GM19099 (cell line): ENCODE results near the gene GPR142.

Source experiments
- POLR2A ChIP-seq: IDR thresholded peaks from 3 replicates; pipeline ENCODE4 v1.6.1; 2011; ENCODE audit warnings: low read depth; ENCODE audit not compliant: insufficient read length; ENCODE audit errors: extremely low read depth

GPR142 gene

DNA sequence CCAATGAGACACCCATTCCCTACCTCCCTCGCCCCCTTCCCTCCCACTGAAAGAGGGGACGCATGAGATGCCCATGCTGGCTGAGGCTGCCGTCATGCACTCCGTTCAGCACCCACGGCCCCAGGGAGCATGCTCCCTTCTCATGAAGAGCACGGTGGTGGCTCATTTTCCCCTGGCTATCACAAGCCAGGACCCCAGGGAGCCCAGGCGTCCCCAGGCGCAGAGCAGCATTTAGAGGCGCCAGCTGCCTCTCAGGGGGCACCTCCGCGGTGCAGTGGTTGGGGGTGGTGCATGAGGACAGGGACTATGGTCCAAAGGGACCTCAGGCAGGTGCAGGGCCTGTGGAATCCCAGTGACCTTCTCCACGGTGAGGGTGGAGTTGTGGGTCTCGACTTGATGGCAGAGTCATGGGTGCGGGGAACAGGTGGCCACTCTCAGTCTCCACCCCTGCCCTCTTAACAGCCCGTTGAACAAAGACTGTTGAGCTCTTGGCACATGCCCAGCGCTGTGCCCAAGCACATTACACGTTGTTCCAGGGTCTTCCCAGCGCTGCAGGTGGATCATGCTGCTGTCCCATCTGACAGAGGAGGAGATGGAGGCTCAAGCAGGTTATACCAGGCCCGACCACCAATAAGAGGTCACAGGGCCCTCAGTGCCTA is 27.6 kb upstream of the GPR142 start:
- no peak for TF ChIP-seq POLR2A

DNA sequence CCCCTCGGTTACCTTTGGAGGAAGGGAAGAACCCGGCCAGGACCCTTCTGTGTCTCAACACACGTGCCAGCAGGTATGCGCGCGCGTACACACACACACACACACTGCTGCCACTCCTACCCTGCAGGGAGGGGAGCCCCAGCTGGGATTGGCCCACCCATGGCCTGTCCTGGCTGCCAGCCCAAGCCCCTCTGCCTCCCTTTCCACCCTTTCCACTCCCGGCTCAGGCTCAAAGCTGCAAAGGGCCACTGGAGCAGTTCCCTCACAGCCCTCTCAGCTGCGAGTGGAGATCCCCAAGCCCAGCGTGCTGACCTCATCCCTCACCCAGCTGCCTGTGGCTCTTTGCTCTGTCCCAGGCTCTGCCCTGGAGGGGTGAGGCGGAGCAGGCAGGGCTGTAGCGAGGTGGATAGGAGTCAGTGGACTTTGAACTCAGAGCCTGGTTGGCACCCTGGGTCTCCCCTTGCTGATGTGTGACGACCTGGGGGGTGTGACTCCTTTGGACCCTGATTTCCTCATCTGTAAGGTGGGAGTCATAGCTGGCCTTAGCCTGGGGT is 26.8 kb upstream of the GPR142 start:
- no peak for TF ChIP-seq POLR2A

DNA sequence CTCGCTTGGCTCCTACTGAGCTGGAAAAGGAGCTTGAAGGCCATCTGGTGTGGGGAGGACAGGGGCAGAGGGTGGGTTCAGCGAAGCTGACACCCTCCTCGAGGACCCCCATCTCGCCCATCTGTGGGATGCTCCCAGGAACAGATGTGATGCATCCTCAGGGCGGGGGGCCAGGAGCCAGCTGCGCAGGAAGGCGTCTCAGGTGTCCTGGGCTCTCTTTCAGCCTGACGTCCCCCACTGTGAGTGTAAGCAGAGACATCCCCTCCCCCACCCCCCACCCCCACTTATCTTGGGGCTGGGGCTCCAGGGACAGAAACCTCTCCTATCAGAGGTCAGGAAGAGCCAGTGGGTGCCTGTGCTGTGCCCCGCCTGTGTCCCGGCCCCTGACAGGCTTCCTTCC is 25.1 kb upstream of the GPR142 start:
- no peak for TF ChIP-seq POLR2A

DNA sequence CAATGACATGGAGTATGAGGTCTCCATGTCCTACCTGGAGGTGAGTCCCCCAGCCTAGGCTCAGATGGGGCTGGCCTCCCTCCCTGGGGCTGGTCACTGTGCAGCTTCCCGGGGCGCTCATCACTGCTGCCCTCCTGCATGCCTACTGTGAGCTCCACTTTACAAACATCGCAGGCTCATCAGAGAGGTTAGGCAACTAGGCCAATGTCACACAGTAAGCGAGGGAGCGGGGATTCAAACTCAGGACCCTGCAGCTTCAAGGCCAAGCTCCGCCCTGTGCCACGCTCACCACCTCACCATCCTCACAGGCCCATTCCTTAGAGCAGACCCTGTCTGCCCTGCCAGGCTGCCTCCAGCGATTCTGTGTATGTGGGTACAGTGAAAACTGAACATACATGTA is 24.2 kb upstream of the GPR142 start:
- TF ChIP-seq POLR2A, result no peak

DNA sequence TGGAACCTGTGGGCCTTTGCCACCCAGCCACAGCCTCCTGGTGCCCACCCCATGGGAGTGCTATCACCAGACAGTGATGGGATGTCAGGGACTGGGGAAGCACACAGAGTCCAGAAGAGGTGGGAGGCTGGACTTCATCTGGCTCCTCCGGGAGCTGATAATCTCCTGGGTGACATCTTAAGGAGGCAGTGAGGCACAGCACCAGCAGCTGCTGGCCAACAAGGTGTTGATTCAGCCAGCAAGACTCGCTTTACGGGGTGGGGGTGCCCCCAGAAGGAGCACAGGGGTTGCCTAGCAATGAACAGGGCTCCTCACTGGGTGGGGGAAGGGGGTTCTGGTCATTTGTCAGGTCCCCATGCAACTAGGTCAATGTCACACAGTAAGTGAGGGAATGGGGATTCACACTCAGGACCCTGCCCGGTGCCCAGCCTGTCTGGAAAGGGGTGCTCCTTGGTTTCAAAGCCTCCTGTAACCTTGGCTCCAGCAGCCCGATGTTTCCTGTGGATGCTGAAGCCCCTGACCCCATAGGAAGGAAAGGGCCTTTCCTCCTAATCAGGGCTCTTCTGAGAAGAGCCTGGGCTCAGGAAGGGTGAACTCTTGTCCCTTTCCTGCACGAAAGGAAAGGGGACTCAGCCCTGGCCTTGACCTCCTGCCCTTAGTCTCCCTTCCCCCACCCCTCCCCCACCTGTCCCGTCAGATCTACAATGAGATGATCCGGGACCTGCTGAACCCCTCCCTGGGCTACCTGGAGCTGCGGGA is 23.6 kb upstream of the GPR142 start:
- no peak for TF ChIP-seq POLR2A

DNA sequence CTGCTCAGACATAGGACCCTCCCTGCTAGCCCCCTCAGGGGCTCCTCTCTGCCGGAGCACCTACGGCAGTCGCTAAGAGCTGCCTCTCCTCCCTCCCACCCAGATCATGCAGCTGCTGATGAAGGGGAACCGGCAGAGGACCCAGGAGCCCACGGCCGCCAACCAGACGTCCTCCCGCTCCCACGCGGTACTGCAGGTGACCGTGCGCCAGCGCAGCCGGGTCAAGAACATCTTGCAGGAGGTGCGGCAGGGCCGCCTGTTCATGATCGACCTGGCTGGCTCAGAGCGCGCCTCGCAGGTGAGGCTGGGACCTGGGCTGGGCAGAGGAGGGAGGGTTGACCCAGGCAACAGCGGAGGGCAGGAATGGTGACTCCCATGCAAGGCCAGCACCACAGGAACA is 22.6 kb upstream of the GPR142 start:
- TF ChIP-seq POLR2A, result no peak

DNA sequence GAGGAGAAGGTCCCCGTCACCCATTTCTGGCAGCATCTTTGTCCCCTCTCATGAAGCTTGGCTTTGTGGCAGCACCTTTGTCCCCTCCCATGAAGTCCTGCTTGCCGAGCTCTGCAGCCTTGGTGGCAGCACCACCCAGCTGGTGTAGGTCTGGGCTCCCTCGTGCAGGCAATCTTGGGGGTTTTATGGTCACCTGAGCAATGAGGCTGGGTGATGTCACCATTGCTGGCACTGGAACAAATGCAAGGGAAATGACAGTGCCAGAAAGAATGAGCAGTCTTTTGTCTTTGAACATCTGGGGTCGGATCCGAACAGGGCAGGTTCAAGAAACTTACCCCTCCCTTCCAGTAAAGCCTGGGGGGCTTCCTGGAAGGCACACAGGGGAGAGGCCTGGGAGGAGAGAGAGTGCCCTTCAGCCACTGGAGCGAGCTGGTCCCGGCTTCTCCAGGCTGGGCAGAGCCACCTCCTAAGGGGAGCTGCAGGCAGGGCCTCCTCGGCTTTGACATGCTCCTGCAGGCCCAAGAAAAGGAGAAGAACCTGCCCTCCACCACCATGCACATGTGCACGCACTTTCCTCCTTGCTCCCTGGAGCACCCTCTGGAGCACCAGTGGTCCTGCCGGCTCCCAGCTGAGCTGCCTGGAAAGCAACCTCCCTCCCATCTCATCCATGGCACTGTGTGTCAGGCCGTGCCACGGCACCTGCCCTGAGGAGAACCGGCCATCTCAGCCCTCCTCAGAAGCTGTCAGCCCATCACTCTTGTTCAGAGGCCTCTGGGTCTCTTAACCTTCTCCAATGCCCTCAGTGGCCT is 21.7 kb upstream of the GPR142 start:
- TF ChIP-seq POLR2A, result no peak

DNA sequence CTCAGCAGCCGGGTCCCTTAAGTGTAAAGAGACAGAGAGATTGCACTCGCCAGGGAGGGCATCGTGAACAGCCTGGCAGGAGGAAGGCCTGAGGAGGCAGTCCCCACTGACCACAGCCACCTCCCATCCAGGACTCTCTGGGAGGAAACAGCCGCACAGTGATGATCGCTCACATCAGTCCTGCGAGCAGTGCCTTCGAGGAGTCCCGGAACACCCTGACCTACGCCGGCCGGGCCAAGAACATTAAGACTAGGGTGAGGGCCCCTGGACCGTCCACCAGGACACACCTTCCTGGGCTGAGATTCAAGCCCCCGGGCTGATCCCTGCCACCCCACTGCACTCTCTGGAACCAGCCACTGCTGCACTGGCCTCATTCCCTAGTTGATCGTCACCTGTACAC is 19.7 kb upstream of the GPR142 start:
- TF ChIP-seq POLR2A, result no peak

DNA sequence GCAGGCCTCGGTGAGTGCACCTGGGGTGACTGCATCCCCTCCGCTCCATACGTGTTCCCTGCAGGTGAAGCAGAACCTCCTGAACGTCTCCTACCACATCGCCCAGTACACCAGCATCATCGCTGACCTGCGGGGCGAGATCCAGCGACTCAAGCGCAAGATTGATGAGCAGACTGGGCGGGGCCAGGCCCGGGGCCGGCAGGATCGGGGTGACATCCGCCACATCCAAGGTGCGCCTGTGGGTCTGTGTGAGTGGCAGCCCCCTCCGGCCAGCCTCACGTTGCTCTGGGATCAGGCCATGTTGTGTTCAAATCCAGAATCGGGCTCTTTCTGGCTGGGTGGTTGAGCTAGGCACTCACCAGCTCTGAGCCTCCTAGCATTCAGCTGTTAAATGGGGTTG is 18.2 kb upstream of the GPR142 start:
- TF ChIP-seq POLR2A, result no peak

DNA sequence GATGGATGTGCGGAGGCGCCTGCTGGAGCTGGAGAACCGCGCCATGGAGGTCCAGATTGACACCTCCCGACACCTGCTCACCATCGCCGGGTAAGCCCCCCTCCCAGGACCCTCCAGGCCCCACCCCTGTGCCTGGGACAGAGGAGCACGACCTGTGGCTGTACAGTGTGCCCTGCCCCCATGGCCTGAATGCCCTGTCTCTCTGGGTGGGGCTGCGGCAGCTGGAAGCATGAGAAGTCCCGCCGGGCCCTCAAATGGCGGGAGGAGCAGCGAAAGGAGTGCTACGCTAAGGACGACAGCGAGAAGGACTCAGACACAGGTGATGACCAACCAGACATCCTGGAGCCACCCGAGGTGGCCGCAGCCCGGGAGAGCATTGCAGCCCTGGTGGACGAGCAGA is 16.8 kb upstream of the GPR142 start:
- TF ChIP-seq POLR2A, result no peak

DNA sequence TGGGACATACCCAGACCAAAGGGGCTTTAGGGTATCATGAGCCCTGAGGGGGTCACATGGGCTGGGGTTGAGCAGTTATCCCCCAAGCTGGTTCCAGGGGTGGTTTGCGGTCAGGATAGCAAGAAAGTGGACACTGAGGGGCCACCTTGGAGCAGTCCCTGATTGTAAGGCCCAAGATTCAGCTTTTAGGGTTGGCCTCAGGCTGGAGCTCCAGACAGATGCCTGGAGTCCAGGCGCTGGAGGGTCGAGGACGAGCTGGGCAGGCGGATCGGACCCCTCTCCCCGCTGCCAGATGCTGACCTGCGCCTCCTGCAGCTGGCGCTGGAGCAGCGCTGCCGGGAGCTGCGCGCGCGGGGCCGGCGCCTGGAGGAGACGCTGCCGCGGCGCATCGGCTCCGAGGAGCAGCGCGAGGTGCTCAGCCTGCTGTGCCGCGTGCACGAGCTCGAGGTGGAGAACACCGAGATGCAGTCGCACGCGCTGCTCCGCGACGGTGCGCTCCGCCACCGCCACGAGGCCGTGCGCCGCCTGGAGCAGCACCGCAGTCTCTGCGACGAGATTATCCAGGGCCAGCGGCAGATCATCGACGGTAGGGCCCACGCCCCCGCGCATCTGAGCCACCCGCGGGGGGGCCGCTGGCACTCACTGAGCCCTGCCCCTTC is 15.6 kb upstream of the GPR142 start:
- TF ChIP-seq POLR2A, result no peak

DNA sequence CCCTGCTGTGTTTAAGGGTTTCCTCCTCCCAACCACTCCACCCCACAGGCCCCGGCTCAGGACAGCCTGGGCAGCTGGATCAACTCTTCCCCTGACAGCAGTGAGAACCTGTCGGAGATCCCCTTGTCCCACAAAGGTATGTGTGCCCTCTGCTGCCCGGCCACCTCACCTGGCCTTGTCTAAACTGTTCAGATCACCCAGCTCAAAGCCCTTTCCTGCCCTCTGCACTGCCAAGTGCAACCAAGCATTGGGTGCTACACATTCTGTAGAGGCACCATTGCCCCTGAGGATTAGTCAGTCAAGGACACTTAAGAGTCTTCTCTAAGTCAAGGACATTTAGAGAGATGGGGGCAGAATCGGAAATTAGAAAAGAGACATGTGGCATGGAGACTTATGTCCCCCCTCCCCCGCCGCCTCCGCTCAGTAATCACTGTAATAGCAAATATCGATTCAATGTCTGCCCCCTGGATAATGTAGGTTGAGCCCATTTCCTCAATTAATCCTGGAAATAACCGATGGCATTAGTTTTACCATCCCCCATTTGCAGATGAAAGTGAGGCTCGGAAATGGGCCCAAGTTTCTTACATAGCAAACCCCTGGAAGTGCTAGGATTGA is 13.8 kb upstream of the GPR142 start:
- TF ChIP-seq POLR2A, result no peak

DNA sequence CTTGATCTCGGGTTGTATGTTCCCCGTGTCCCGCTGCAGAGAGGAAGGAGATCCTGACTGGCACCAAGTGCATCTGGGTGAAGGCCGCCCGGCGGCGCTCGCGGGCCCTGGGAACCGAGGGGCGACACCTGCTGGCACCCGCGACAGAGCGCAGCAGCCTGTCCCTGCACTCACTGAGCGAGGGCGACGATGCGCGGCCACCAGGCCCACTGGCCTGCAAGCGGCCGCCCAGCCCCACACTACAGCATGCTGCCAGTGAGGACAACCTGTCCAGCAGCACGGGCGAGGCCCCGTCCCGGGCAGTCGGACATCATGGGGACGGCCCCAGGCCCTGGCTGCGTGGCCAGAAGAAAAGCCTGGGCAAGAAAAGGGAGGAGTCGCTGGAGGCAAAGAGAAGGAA is 13.2 kb upstream of the GPR142 start:
- no peak for TF ChIP-seq POLR2A

DNA sequence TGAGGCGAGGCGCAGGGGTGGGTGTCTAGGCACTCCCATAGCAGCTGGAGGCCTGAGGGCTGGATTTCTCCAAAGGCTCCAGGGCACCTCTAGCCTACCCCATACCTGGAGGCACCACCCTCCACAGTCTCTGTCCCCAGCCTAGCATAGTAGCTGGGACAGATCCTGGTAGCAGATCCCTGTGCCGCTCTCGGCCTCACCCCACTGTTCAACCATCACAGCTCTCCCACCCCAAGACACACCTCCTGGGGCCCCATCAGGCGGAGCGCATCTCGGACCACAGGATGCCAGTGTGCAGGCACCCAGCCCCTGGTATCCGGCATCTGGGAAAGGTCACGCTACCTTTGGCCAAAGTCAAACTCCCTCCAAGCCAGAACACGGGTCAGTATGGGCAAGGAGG is 12.7 kb upstream of the GPR142 start:
- TF ChIP-seq POLR2A, result no peak

DNA sequence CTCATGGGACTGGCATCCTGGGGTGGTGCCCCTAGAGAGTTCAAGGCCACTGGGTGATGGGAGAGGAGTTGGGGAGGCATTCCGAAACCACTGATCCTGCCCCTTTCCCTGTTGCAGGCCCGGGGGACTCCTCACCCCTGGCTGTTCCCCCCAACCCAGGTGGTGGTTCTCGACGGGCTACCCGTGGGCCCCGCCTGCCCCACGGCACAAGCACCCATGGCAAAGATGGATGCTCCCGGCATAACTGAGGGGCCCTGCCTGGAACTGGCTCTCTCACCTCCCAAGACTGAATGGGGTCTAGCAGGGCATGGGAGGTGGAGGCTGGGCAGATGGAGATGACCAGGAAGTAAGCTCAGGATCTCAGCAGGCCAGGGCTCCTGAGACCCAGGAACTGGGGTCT is 12.2 kb upstream of the GPR142 start:
- TF ChIP-seq POLR2A, result no peak
